HG03103 (cell line): ENCODE data around the gene TRIM38.

Experiments
- ATAC-seq: cut with Tn5 transposase; IDR thresholded peaks from one replicate; pipeline ENCODE4 v1.9.1; 2021; ENCODE audit warnings: low read depth; ENCODE audit not compliant: unreplicated experiment

Gene TRIM38

DNA sequence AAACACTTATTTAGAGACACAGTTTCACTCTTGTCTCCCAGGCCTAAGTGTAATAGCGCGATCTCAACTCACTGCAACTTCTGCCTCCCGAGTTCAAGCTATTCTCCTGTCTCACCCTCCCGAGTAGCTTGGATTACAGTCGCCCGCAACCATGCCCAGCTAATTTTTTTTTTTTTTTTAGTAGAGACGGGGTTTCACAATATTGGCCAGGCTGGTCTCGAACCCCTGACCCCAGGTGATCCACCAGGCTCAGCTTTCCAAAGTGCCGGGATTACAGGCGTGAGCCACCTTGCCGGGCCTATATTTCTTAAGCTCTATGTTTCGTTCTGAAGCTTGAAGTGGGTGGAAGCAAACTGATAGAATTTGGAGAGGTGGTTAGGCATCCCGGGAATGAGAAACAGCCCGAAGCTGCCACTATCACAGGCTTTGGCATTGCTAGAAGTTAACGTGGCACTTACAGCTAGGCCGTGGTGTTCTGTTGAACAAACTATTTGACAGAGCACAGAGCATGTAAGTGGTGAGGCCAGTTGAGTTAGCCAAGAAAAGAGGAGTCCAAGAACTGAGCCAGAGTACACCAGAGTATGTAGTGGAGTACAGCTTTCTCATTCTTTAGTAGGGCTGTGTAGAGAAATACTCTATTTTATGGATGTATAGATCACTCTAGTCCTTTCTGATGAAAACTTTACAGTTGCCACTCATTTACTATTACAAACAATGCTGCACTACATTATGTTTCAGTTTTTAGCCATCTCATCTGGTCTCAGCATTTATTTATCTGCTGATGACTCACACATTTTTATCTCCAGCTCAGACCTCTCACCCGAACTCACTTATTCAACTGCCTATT is 62.7 kb downstream of the TRIM38 start:
- no peak for ATAC-seq

GRCh38 chr6:26025894-26026832 is 63.6 kb downstream of the TRIM38 start:
- peak; percentile 33 for ATAC-seq

DNA sequence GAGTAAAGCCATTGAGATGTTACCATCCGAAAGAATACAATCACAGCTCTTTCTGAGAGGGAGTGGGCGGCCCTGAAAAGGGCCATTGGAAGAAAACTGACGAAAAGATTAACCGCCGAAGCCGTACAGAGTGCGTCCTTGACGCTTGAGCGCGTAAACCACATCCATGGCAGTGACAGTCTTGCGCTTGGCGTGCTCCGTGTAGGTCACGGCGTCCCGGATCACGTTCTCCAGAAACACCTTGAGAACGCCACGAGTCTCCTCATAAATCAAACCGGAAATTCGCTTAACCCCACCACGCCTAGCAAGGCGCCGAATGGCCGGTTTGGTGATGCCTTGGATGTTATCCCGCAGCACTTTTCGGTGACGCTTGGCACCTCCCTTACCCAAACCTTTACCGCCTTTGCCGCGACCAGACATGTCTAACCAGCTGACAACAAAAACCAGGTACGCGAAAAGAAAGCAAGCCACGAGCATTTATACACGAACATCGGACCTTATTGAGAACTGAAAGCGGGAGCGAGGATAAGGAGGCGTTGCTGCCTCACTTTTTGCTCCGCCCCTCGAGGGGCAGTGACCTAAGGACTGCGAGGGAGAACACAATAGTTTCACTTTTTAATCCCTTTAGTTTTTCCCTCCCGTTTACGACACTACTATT is 64.4 kb downstream of the TRIM38 start:
- ATAC-seq: peak; percentile 27

DNA sequence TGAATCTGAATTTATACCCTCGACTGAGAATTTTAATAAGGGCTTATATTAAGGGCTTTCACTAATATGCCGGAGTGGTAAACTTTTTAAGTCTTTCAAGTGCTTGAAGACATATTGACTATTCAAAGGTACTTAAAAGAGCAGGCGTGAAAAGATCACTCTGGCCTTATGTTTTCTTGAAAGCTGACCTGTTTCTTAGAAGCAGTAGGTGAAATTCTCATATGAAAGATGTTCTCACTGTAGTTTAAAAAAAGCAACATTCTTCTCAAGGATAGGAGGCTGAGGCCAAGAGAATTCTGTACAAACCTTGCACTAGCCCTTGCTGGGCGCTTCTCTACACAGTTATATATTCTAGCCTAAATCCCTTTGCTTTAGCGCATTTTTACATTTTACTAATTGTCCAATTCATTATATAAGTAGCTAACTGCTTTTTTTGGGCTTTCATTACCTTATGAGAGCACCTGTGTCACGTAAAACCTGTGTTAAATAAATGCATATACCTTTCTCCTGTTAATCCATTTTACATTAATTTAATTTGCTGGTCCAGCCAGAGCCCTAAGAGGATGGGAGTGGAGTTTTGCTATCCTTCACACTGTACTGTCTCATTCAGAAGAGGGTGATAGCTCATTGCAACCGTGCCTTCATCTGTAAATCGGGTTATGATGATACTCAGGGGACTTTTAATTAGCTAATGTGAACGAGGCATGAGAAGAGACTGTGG is 65.0 kb downstream of the TRIM38 start:
- no peak for ATAC-seq

- no peak for ATAC-seq
Observed at GRCh38 chr6:26028212-26028745, 65.7 kb downstream of the TRIM38 start.

GRCh38 chr6:26028746-26029569 is 66.4 kb downstream of the TRIM38 start:
- no peak for ATAC-seq

DNA sequence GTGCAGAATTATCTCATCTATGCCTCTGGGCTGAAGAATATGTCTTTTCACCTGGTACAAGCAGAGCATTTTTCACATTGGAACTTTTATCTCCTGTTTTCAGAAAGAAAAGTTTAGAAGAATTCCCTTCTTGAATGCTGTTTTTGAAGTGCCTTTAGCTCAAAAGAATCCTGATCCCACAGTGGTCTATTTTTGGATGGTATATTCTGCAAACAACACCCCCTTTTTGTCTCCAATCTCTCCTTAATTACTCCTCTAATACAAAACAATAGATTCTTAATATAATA is 66.9 kb downstream of the TRIM38 start:
- no peak for ATAC-seq

DNA sequence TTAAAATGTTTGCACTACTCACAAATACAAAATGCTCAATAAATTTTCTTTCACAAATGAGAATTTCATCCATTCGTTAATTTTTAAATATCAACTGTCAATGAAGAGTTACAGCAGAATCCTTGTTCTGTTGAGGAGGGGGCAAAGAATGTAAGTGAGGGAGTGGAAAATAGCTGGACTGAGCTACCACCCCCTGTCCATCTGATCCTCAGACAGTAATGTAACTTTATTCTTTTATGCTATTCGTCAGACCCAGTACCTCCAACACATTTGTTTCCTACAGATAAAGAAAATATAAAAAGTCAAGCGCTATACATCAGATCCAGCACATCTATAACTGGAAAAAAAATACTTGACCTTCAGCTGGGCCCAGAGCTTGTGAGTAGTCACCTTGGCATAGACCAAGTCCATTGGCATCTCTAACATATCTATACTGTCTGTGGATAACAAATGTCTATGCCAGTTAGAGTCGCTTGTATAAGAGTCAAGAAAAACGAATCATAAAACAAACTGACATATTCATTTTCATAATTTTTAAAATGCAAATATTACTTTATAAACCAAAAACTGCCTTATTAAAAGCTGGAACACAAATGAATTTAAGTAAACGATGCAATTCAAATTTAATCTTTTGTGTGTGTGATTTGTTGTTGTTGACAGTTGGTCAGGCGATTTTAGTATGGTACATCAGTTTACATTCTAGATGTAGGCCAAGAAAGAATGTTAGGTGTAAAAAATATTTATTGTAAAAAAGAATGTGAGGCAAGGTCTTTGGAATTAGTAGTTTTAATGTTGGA is 67.5 kb downstream of the TRIM38 start:
- ATAC-seq: no peak

- ATAC-seq: no peak
Observed at GRCh38 chr6:26030716-26031115, 68.1 kb downstream of the TRIM38 start.

GRCh38 chr6:26031151-26031594 is 68.6 kb downstream of the TRIM38 start:
- ATAC-seq: no peak

DNA sequence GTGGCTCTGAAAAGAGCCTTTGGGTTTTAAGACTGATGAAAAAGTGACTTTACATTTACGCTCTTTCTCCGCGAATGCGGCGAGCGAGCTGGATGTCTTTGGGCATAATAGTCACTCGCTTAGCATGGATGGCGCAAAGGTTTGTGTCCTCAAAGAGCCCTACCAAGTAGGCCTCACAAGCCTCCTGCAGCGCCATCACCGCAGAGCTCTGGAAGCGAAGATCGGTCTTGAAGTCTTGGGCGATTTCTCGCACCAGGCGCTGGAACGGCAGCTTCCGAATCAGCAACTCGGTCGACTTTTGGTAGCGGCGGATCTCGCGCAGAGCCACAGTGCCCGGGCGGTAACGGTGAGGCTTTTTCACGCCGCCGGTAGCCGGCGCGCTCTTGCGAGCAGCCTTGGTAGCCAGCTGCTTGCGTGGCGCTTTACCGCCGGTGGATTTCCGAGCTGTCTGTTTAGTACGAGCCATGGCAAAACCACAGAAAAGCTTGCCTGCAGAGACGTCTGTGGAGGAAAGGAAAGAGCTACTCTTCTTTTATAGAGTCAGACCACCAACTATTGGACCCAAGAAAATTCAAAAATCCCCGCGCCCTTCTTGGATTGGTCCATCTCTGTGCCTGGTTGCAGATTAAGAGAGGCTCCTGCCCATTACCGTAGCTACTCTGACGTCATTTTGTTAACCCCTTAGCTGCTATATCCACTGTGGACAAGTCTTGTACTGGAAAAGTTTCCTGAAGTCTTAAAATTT is 69.2 kb downstream of the TRIM38 start:
- ATAC-seq: peak; percentile 47

DNA sequence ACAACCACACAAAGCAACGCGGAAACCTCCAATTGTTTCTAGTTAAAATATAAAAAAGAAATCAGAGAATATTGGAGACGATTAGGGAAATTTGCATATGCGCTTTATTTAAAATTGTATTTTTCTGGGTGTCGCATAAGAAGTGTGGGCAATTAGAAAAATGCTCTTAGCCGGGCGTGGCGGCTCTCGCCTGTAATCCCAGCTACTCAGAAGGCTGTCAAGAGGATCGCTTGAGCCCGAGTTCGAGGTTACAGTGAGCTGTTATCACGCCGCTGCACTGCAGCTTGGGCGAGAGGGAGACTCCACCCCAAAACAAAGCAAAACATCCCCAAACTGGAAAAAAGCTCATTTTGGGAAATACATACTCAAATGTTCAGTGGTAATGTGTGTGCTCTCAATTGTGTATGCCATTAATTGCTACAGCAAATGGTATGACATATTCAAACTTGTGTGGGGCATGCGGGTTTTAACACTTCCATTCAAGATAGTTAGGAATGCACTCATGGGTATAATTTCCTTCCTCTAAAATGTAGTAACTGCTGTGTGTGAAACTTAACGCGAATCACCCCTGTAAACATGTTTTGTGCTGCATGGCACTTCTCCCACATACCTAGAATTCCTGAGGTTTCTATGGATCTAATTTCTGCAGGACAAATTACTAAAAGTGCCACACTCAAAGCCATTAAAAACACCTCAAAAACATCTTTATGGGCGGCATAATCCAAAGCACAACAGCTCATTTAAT is 69.9 kb downstream of the TRIM38 start:
- no peak for ATAC-seq

DNA sequence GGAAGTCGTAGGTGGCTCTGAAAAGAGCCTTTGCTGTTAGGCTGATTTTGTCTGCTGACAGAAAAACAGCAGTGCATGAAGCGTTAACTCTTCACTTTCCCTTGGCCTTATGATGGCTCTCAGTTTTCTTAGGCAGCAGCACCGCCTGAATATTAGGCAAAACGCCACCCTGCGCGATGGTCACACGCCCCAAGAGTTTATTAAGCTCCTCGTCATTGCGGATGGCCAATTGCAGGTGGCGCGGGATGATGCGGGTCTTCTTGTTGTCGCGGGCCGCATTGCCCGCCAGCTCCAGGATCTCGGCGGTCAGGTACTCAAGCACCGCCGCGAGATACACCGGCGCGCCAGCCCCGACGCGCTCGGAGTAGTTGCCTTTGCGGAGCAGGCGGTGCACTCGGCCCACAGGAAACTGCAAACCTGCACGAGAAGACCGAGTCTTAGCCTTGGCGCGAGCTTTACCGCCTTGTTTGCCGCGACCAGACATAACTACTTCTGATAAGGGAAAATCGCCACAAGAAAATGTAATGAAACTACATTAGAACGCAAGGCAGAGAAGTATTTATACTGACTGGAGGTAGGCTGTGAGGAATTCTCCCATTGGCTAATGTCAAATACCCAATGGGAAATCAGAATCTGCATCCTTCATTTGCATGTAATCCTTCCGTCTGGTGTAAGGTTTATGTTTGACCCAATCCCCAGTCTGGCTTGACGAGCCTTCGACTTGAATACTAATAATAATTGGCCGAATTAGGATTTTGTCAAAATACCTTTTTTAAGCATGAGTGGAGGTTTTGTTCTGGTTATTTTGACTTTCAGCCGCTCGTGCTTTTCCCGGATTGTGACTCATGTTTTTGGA is 70.7 kb downstream of the TRIM38 start:
- ATAC-seq: peak; percentile 39

DNA sequence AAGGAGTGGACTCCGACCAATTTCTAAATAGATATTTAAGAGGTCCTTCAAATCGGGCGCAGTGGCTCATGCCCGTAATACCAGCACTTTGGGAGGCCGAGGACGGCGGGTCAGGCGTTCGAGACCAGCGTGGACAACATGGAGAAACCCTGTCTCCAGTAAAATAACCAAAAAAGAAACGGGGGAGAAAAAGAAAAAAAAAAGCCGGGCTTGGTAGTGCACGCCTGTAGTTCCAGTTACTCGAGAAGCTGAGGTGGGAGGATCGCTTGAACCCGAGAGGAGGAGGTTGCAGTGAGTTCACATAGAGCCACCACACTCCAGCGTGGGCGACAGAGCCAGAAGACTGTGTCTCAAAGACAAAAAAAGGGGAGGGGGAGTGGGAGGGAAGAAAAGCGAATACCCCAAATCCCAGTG is 71.3 kb downstream of the TRIM38 start:
- no peak for ATAC-seq

DNA sequence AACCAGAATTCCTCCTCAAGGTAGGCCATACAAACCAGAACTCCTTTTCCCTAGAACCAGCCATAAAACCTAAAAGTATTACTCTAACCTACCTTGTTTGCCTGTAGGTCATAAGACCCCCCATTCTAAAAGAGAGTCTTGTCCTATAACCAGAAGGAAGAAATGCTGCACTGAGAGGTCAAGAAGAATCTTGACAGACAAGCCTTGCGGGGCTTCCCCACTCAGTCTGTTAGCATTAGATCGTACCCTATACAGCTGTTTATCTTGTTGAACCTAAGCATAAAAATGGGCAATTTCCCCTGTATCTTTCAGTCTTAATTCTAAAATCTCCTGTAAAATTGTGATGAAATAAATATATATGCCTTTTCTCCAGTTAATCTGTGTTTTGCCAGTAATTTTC is 72.3 kb downstream of the TRIM38 start:
- ATAC-seq: no peak
